Activated T-helper 1 cell treated with Interleukin-2 at 50 U/mL for 16 hours (primary cell): ENCODE measurements around the gene KAT7.

Experiments
- DNase-seq: peaks from one replicate; pipeline ENCODE4 v3.0.0-alpha.2; 2020; ENCODE audit warnings: low read depth

Gene KAT7

GRCh38 chr17:49760932-49761558, 27.4 kb upstream of the KAT7 start:
- DNase-seq, result no peak

GRCh38 chr17:49762151-49762941, 26.1 kb upstream of the KAT7 start:
- DNase-seq, result no peak

GRCh38 chr17:49763735-49764558, 24.5 kb upstream of the KAT7 start, which contains the start of gene FAM117A:
Gene FAM117A, minus strand, starts transcription at chr17:49764131. Its CDS starts 44 bp downstream, at chr17:49764087.
- DNase-seq, result peak; percentile 91

- no peak for DNase-seq
Measured at GRCh38 chr17:49764559-49765180, 23.8 kb upstream of the KAT7 start.

GRCh38 chr17:49766918-49767530, 21.5 kb upstream of the KAT7 start:
- no peak for DNase-seq

- DNase-seq, result no peak
Measured at GRCh38 chr17:49775546-49776260, 12.8 kb upstream of the KAT7 start.

GRCh38 chr17:49776551-49777300, 11.8 kb upstream of the KAT7 start:
- no peak for DNase-seq

- no peak for DNase-seq
Measured at GRCh38 chr17:49777563-49777962, 10.9 kb upstream of the KAT7 start.

- DNase-seq, result no peak
Measured at GRCh38 chr17:49779156-49779738, 9.2 kb upstream of the KAT7 start.

GRCh38 chr17:49779739-49780231, 8.7 kb upstream of the KAT7 start:
- DNase-seq, result no peak

GRCh38 chr17:49783071-49783715, 5.3 kb upstream of the KAT7 start:
- DNase-seq, result no peak

- no peak for DNase-seq
Measured at GRCh38 chr17:49783791-49784190, 4.7 kb upstream of the KAT7 start.

GRCh38 chr17:49784636-49785035, 3.8 kb upstream of the KAT7 start:
- DNase-seq, result no peak

GRCh38 chr17:49787884-49788477, 500 bp upstream of the KAT7 start:
- no peak for DNase-seq

GRCh38 chr17:49789243-49789578, 730 bp downstream of the KAT7 start:
- no peak for DNase-seq

GRCh38 chr17:49793309-49793708, 4.8 kb downstream of the KAT7 start:
- DNase-seq, result no peak

GRCh38 chr17:49795372-49795771, 6.9 kb downstream of the KAT7 start:
- no peak for DNase-seq

- no peak for DNase-seq
Measured at GRCh38 chr17:49798182-49798581, 9.7 kb downstream of the KAT7 start.

- no peak for DNase-seq
Measured at GRCh38 chr17:49798738-49799137, 10.3 kb downstream of the KAT7 start.
